C1 segment of cervical spinal cord (tissue), 14 donors: Measurements from ENCODE around the gene KIF21A.

ENCODE experiments used
- DNase-seq, 14 donors: peaks; one replicate each; lab custom pipeline; 2025; lab: John Stamatoyannopoulos, UW

The KIF21A gene

DNA sequence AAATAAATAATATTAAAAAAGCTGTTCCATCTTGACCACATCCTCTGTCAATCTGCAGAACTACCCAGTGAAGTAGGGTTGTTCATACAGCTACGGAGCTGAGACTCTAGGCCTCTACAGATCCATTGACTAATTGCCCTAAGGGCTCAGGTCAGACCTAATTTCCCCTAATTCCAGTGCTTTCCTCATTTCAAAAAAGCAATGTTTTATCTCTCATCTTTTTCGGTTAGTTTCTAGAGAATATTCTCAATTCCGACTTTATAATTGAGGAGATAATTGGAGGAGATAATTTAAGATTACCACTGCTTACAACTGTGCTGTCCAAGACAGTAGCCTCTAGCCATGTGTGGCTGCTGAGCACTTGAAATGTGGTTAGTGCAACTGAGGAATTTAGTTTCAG lies 167.1 kb downstream of the KIF21A start:
- DNase-seq = no peak

DNA sequence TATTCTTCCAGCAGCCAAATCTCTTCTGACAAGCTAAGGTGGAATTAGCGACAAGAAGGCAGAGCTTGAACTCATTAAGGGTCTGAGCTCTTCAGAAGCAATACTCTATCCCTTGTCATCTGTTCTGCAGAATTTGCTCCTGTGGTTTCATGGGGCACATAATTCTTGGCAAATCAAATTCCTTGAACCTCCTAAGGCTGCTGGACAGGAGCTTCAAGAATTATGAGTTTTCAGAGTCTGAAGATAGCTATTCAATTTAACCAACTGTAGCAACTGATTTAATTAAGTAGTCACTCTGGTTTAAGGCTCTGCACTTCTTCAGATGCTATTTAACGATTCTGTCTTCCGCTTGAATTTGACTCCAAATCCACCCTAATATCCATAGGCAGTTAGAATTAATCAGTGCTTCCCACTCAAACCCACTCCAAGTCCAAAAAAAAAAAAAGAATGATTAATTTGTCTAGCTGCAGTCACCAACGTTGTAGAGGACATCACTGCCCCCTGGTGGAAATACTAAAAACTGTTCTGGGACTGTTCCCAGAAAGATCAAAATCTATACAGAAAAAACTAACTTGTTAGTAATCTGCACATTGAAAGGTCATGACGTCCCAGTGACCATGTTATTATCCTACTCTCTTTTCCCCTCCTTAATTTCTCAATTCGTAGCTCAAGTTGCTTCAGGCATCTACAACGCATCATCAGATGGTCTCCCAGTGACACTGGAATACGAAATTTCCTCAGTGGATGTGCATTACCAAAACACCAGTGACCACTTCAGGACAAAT lies 169.9 kb downstream of the KIF21A start:
- DNase-seq = peak in 1 of 14 donors; percentile 0

DNA sequence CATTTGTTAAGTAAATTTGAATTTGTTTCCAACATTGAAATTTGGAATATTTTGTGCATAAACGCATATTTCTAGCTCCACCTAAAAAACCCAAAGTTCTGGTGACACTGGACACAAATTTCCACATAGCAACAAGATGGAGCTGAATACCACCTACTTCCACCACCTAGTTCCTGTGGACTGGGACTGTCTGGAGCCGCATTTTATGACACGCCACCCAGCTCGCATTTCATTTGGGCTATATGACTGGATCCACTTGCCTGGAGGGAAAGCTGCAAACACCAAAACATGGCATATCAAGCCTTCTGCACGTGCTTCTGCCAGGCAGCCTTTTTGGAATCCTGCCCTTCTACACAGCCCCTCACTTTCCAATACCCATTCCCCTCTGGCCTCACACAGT lies 173.4 kb downstream of the KIF21A start:
- no peak for DNase-seq

DNA sequence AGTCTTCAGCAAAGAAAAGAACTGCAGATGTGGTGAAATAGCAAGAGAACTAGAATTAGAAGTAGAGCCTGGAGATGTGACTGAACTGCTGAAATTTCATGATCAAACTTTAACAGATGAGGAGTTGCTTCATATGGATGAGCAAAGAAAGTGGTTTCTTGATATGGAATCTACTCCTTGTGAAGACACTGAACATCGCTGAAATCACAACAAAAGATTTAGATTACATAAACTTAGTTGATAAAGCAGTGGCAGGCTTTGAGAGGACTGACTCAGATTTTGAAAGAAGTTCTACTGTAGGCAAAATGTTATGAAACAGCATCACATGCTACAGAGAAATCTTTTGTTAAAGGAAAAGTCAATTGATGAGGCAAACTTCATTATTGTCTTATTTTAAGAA lies 175.0 kb downstream of the KIF21A start:
- no peak for DNase-seq

DNA sequence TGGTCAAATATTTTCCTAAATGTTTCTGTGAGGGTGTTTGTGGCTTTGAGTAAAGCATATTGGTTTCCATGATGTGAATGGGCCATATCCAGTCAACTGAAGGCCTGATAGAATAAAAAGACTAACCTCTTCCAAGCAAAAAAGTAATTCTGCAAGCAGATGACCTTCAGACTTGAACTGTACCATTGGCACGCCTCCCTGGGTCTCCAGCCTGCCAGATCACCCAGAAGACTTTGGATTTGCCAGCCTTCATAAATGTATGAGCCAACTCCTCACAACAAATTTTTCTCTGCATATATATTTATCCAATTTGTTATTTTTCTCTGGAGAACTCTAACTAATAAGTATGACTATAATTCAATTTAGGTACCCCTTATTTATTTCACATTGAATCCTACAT lies 190.3 kb downstream of the KIF21A start:
- no peak for DNase-seq
